ENCODE data around the gene PHF5A.

DNA sequence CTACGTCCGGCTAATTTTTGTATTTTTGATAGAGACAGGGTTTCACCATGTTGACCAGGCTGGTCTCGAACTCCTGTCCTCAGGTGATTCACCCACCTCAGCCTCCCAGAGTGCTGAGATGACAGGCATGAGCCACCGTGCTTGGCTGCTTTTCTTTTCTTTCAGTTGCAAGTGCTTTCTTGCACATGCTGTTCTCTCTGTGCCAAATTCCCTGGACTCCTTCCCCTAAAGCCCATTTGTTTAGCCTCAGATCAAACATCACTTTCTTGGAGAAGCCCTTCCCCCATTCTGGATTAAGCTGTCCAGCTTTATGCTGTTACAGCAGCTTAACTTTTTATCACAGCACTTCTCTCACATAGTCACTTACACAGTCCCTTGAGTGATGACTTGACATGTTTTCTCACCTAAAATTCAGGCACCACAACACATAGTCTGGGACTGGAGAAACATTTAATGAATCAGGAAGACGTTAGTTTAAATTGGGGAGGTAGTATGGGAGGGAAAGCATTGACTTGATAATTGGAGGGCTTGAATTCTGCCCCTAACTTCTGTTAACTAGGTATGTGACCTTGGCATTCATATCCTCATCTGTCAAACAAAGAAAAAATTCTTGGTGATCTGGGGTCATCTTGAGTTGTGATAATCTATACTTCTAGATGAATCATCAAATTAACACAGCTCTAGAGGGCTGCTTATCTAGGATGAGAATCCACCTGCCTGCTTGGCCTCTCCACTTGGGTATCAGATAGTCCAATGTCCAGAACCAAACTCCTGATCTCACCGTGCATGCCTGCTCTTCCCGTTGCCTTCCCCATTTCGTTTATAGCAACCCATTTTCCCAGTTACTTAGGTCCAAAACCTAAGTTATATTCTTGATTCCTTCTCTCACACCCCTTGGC is 18.8 kb upstream of the PHF5A start:
- TF ChIP-seq, protein P1, sequence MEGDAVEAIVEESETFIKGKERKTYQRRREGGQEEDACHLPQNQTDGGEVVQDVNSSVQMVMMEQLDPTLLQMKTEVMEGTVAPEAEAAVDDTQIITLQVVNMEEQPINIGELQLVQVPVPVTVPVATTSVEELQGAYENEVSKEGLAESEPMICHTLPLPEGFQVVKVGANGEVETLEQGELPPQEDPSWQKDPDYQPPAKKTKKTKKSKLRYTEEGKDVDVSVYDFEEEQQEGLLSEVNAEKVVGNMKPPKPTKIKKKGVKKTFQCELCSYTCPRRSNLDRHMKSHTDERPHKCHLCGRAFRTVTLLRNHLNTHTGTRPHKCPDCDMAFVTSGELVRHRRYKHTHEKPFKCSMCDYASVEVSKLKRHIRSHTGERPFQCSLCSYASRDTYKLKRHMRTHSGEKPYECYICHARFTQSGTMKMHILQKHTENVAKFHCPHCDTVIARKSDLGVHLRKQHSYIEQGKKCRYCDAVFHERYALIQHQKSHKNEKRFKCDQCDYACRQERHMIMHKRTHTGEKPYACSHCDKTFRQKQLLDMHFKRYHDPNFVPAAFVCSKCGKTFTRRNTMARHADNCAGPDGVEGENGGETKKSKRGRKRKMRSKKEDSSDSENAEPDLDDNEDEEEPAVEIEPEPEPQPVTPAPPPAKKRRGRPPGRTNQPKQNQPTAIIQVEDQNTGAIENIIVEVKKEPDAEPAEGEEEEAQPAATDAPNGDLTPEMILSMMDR (IDR thresholded peaks at IDR 0.05; ENCODE audit: borderline replicate concordance, extremely low read depth, low read length, poor library complexity, severe bottlenecking): no peak
- no peak for TF ChIP-seq EZH2 (IDR thresholded peaks at IDR 0.05; ENCODE audit: borderline replicate concordance, low read depth, low read length, severe bottlenecking)
